Panc1 (cell line): ENCODE results near the gene POU6F1. TPM values are rescaled to one million over a fixed set of nuclear protein-coding genes. Genes with fewer than 3 reads are reported as not detected.
"Not testable (repeated sequence)": the region's sequence is repeated elsewhere in the genome, so short reads cannot be mapped to it uniquely, and the experiment has no call there.

Experiments used
- ATAC-seq: fragments of 200-7000 bp; cut with Tn5 transposase; 2 replicates; pipeline ENCODE4 v1.9.1; 2020; ENCODE audit warnings: mild to moderate bottlenecking, moderate library complexity
- BruUV-seq: library from RNA; stranded (reverse); fragments of 400-500 nt; replicated peaks from 2 replicates; lab custom pipeline; 2021; lab: Mats Ljungman, UMichigan
- CTCF ChIA-PET: fragments of 300-600 bp; sonication (Branson Sonifier 250); formaldehyde crosslinking; loops from one replicate; lab custom pipeline; 2022; ENCODE audit warnings: antibody characterized with exemption; lab: Charles Lee
- POLR2A ChIA-PET: fragments of 300-600 bp; sonication (Branson Sonifier 250); formaldehyde crosslinking; loops from one replicate; lab custom pipeline; 2022; ENCODE audit warnings: antibody characterized with exemption; lab: Charles Lee
- DNase-seq: peaks from one replicate; pipeline ENCODE4 v3.0.0-alpha.2; 2010; ENCODE audit warnings: low read depth, low spot score
- H3K27ac ChIP-seq: 2 replicates; pipeline ENCODE4 v1.5.1; 2011; ENCODE audit warnings: mild to moderate bottlenecking, low read length, inconsistent platforms
- H3K27me3 ChIP-seq: fragments of 200-500 bp; sonication (Bioruptor generic); 2 replicates; pipeline ENCODE4 v1.6.0; 2014; ENCODE audit warnings: low read length, inconsistent platforms; ENCODE audit not compliant: control insufficient read depth, insufficient read depth
- H3K36me3 ChIP-seq: fragments of 200-500 bp; sonication (Bioruptor generic); 2 replicates; pipeline ENCODE4 v1.5.1; 2014; ENCODE audit warnings: inconsistent platforms, mild to moderate bottlenecking, low read length, moderate library complexity; ENCODE audit not compliant: control insufficient read depth, insufficient read depth
- H3K4me1 ChIP-seq: 2 replicates; pipeline ENCODE4 v1.5.1; 2011; ENCODE audit warnings: inconsistent platforms, mild to moderate bottlenecking, low read length, moderate library complexity; ENCODE audit not compliant: control insufficient read depth, insufficient read depth
- H3K4me3 ChIP-seq, 2 experiments: 2 replicates each; pipeline ENCODE4 v1.5.1; 2011 to 2012; ENCODE audit warnings: low read depth in 2 of 2, low read length in 2 of 2, mild to moderate bottlenecking in 2 of 2, inconsistent platforms in 1 of 2, moderate library complexity in 1 of 2
- H3K9me3 ChIP-seq: fragments of 200-500 bp; sonication (Bioruptor generic); 2 replicates; pipeline ENCODE4 v1.5.1; 2014; ENCODE audit warnings: low read depth, mild to moderate bottlenecking, inconsistent platforms, low read length, moderate library complexity; ENCODE audit not compliant: control insufficient read depth, insufficient read depth
- CTCF ChIP-seq: fragments of 450-650 bp; IDR thresholded peaks from 2 replicates; pipeline ENCODE4 v1.5.1; 2017; ENCODE audit warnings: mild to moderate bottlenecking
- POLR2AphosphoS5 ChIP-seq: IDR thresholded peaks from 2 replicates; pipeline ENCODE4 v1.6.1; 2012; ENCODE audit warnings: mild to moderate bottlenecking, low read depth, low read length, moderate library complexity
- SIN3A ChIP-seq: IDR thresholded peaks from 2 replicates; pipeline ENCODE4 v1.6.1; 2012; ENCODE audit warnings: low read depth, mild to moderate bottlenecking, low read length, moderate library complexity, borderline replicate concordance; ENCODE audit not compliant: insufficient read depth
- TCF7L2 ChIP-seq: IDR thresholded peaks from 2 replicates; pipeline ENCODE4 v1.6.1; 2011; ENCODE audit warnings: mild to moderate bottlenecking, low read depth, low read length, inconsistent platforms
- in situ Hi-C: cut with HindIII; loops from 2 replicates; pipeline ENCODE4 v1.10.0; 2016; ENCODE audit warnings: low sequenced_read_pairs, low pct_unique_long_range_greater_than_20kb
- intact Hi-C: fragments of 100-400 bp; cut with micrococcal nuclease; formaldehyde crosslinking; loops from one replicate; pipeline ENCODE4 v1.10.0; 2022; ENCODE audit not compliant: unreplicated experiment
- total RNA-seq: library from RNA; stranded (reverse); gene quantifications from one replicate; pipeline ENCODE4 v1.2.1, GENCODE V29; 2021; ENCODE audit not compliant: unreplicated experiment
- TF ChIP-seq, protein P1 (sequence below), 2 experiments: IDR thresholded peaks; 2 replicates each; pipeline ENCODE4 v1.6.1; 2011 to 2012; ENCODE audit warnings: low read depth in 2 of 2, control low read depth in 1 of 2, low read length in 1 of 2, mild to moderate bottlenecking in 1 of 2, moderate library complexity in 1 of 2; ENCODE audit not compliant: insufficient read depth in 1 of 2

POU6F1 gene
- total RNA-seq, 1 experiment from 2014 or later, result 3.1 TPM

GRCh38 chr12:51262758-51263177 lies 44.9 kb upstream of the POU6F1 start:
- intact Hi-C loops (no loop called here), in situ Hi-C loops (no loop called here)
- no peak for DNase-seq
- BruUV-seq, result no TSS peak
- Histone ChIP-seq H3K9me3 (no peaks in the 10 kb centered on the region), H3K27ac (no peak overlapping the region), H3K36me3 (no peaks in the 10 kb centered on the region), H3K4me3 (no peak overlapping the region), H3K4me1 (no peaks in the 10 kb centered on the region), H3K27me3 (no peaks in the 10 kb centered on the region)
- peak; percentile 90 for ATAC-seq
- TF ChIP-seq POLR2AphosphoS5 (no peak), CTCF (peak; percentile 81)
- CTCF ChIA-PET, result interaction anchor here (0.5 to 3.0 kb wide), 4 partner anchors 8 to 1550 kb away, joined by 3 to 11 read pairs (median 3); no protein-coding TSS in a partner anchor
- POLR2A ChIA-PET, result interaction anchor here (0.7 kb wide), 2 partner anchors 19 to 73 kb away, joined by 3 read pairs; no protein-coding TSS in a partner anchor

GRCh38 chr12:51259600-51259999 lies 41.7 kb upstream of the POU6F1 start:
- in situ Hi-C loops, H3K4me3 ChIP-seq, intact Hi-C loops, H3K36me3 ChIP-seq, H3K27me3 ChIP-seq, BruUV-seq, H3K27ac ChIP-seq, H3K9me3 ChIP-seq, DNase-seq, H3K4me1 ChIP-seq, CTCF ChIA-PET, ATAC-seq, POLR2A ChIA-PET: not testable (repeated sequence)

GRCh38 chr12:51254536-51254935 lies 36.7 kb upstream of the POU6F1 start:
- ChIA-PET CTCF (interaction anchor here (0.7 kb wide), 1 partner anchor 9 kb away, joined by 3 read pairs; no protein-coding TSS in a partner anchor), POLR2A (interaction anchor here (0.7 kb wide), 1 partner anchor 74 kb away, joined by 3 read pairs; no protein-coding TSS in a partner anchor)
- DNase-seq (no peak), ATAC-seq (no peak)
- no TSS peak for BruUV-seq
- Histone ChIP-seq H3K36me3 (no peaks in the 10 kb centered on the region), H3K4me3 (no peak overlapping the region), H3K27ac (no peak overlapping the region), H3K27me3 (no peaks in the 10 kb centered on the region), H3K9me3 (no peaks in the 10 kb centered on the region), H3K4me1 (no peaks in the 10 kb centered on the region)
- in situ Hi-C loops (no loop called here), intact Hi-C loops (no loop called here)
- TF ChIP-seq POLR2AphosphoS5 (no peak), TCF7L2 (no peak), CTCF (no peak), SIN3A (no peak)
- TF ChIP-seq, protein P1, sequence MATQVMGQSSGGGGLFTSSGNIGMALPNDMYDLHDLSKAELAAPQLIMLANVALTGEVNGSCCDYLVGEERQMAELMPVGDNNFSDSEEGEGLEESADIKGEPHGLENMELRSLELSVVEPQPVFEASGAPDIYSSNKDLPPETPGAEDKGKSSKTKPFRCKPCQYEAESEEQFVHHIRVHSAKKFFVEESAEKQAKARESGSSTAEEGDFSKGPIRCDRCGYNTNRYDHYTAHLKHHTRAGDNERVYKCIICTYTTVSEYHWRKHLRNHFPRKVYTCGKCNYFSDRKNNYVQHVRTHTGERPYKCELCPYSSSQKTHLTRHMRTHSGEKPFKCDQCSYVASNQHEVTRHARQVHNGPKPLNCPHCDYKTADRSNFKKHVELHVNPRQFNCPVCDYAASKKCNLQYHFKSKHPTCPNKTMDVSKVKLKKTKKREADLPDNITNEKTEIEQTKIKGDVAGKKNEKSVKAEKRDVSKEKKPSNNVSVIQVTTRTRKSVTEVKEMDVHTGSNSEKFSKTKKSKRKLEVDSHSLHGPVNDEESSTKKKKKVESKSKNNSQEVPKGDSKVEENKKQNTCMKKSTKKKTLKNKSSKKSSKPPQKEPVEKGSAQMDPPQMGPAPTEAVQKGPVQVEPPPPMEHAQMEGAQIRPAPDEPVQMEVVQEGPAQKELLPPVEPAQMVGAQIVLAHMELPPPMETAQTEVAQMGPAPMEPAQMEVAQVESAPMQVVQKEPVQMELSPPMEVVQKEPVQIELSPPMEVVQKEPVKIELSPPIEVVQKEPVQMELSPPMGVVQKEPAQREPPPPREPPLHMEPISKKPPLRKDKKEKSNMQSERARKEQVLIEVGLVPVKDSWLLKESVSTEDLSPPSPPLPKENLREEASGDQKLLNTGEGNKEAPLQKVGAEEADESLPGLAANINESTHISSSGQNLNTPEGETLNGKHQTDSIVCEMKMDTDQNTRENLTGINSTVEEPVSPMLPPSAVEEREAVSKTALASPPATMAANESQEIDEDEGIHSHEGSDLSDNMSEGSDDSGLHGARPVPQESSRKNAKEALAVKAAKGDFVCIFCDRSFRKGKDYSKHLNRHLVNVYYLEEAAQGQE (IDR thresholded peaks at IDR 0.05; ENCODE audit: insufficient read depth in 1 of 2, low read depth in 2 of 2, low read length in 1 of 2), result no peak
